Neural cell (in vitro differentiated cells): ENCODE results near the gene CCNDBP1.

Source experiments
- CTCF ChIP-seq: fragments of 450-650 bp; IDR thresholded peaks from 2 replicates; pipeline ENCODE4 v1.5.1; 2014; ENCODE audit warnings: antibody characterized with exemption, mild to moderate bottlenecking, moderate library complexity; ENCODE audit not compliant: poor library complexity, severe bottlenecking
- EP300 ChIP-seq: fragments of 450-650 bp; conservative IDR thresholded peaks from 2 replicates; pipeline ENCODE4 v1.6.1; 2014; ENCODE audit warnings: antibody characterized with exemption, mild to moderate bottlenecking, moderate library complexity; ENCODE audit not compliant: poor library complexity, severe bottlenecking
- EZH2 ChIP-seq: fragments of 200-600, 300-800 bp; shearing (Covaris generic), sonication (generic); IDR thresholded peaks from 2 replicates; pipeline ENCODE4 v1.6.1; 2014; ENCODE audit warnings: antibody characterized with exemption, low read length, borderline replicate concordance, mild to moderate bottlenecking; ENCODE audit not compliant: insufficient read depth, poor library complexity, severe bottlenecking
- RAD21 ChIP-seq: fragments of 450-650 bp; conservative IDR thresholded peaks from 2 replicates; pipeline ENCODE4 v1.6.1; 2014; ENCODE audit warnings: antibody characterized with exemption, mild to moderate bottlenecking, moderate library complexity
- REST ChIP-seq: IDR thresholded peaks from 2 replicates; pipeline ENCODE4 v1.6.1; 2012; ENCODE audit warnings: borderline replicate concordance

- TF ChIP-seq CTCF: no peak
- TF ChIP-seq EP300: no peak
- TF ChIP-seq RAD21: no peak
- no peak for TF ChIP-seq REST
- no peak for TF ChIP-seq EZH2
Measured at GRCh38 chr15:43226436-43227305, 41.5 kb downstream of the CCNDBP1 start.
